A673 (cell line): ENCODE results near the gene RAD21L1. TPM values are rescaled to one million over a fixed set of nuclear protein-coding genes. Genes with fewer than 3 reads are reported as not detected.
"Not testable (repeated sequence)": the region's sequence is repeated elsewhere in the genome, so short reads cannot be mapped to it uniquely, and the experiment has no call there.

Source experiments
- BruUV-seq: library from RNA; stranded (reverse); fragments of 400-500 nt; replicated peaks from 2 replicates; lab custom pipeline; 2021; lab: Mats Ljungman, UMichigan
- CTCF ChIA-PET: fragments of 300-600 bp; sonication (Branson Sonifier 250); formaldehyde crosslinking; loops from one replicate; lab custom pipeline; 2022; ENCODE audit warnings: antibody characterized with exemption; lab: Charles Lee
- POLR2A ChIA-PET: fragments of 300-600 bp; sonication (Branson Sonifier 250); formaldehyde crosslinking; loops from one replicate; lab custom pipeline; 2022; ENCODE audit warnings: antibody characterized with exemption; ENCODE audit not compliant: low non-redundant PET; lab: Charles Lee
- DNase-seq: peaks from one replicate; pipeline ENCODE4 v3.0.0-alpha.2; 2015; ENCODE audit warnings: low spot score
- H3K27ac ChIP-seq: fragments of 200-600 bp; sonication (generic); 2 replicates; pipeline ENCODE4 v1.5.1; 2016; ENCODE audit warnings: mixed run types, low read depth, mild to moderate bottlenecking, mixed read lengths, antibody characterized with exemption, low read length; ENCODE audit not compliant: poor library complexity, severe bottlenecking
- H3K27me3 ChIP-seq: fragments of 200-600 bp; sonication (generic); replicated peaks from 2 replicates; pipeline ENCODE4 v1.6.1; 2017; ENCODE audit warnings: mixed run types, low read depth, mild to moderate bottlenecking, mixed read lengths, antibody characterized with exemption, low read length; ENCODE audit not compliant: insufficient read depth, poor library complexity
- H3K36me3 ChIP-seq: fragments of 200-600 bp; sonication (generic); 2 replicates; pipeline ENCODE4 v1.6.1; 2016; ENCODE audit warnings: mixed run types, mild to moderate bottlenecking, mixed read lengths, antibody characterized with exemption, low read length; ENCODE audit not compliant: insufficient read depth, poor library complexity, severe bottlenecking
- H3K4me1 ChIP-seq: fragments of 200-600 bp; sonication (generic); 2 replicates; pipeline ENCODE4 v1.6.1; 2017; ENCODE audit warnings: mixed run types, mild to moderate bottlenecking, mixed read lengths, antibody characterized with exemption, low read length; ENCODE audit not compliant: insufficient read depth, poor library complexity, severe bottlenecking
- H3K4me3 ChIP-seq: fragments of 200-600 bp; sonication (generic); 2 replicates; pipeline ENCODE4 v1.5.1; 2016; ENCODE audit warnings: low read depth, mixed run types, mild to moderate bottlenecking, mixed read lengths, low read length; ENCODE audit not compliant: poor library complexity, severe bottlenecking
- H3K9me3 ChIP-seq: fragments of 200-600 bp; sonication (generic); 2 replicates; pipeline ENCODE4 v1.6.1; 2016; ENCODE audit warnings: mixed run types, low read depth, mild to moderate bottlenecking, mixed read lengths, antibody characterized with exemption, low read length; ENCODE audit not compliant: poor library complexity, severe bottlenecking
- EZH2 ChIP-seq: fragments of 200-600 bp; sonication (generic); IDR thresholded peaks from 2 replicates; pipeline ENCODE4 v1.6.1; 2017; ENCODE audit warnings: borderline replicate concordance, low read depth, mild to moderate bottlenecking, mixed read lengths, antibody characterized with exemption, low read length; ENCODE audit not compliant: poor library complexity, severe bottlenecking
- intact Hi-C: fragments of 100-400 bp; cut with micrococcal nuclease; formaldehyde crosslinking; loops from one replicate; pipeline ENCODE4 v1.10.0; 2022; ENCODE audit not compliant: unreplicated experiment
- total RNA-seq: library from RNA; stranded (reverse); gene quantifications from 2 replicates; pipeline ENCODE4 v1.2.3, GENCODE V29; 2021
- TF ChIP-seq, protein P1 (sequence below): fragments of 300-800, 200-600 bp; sonication (generic); conservative IDR thresholded peaks from 2 replicates; pipeline ENCODE4 v1.5.1; 2017; ENCODE audit warnings: low read depth, mild to moderate bottlenecking, antibody characterized with exemption, low read length, moderate library complexity, mixed read lengths

RAD21L1 gene
- total RNA-seq, 1 experiment from 2014 or later = not detected

DNA sequence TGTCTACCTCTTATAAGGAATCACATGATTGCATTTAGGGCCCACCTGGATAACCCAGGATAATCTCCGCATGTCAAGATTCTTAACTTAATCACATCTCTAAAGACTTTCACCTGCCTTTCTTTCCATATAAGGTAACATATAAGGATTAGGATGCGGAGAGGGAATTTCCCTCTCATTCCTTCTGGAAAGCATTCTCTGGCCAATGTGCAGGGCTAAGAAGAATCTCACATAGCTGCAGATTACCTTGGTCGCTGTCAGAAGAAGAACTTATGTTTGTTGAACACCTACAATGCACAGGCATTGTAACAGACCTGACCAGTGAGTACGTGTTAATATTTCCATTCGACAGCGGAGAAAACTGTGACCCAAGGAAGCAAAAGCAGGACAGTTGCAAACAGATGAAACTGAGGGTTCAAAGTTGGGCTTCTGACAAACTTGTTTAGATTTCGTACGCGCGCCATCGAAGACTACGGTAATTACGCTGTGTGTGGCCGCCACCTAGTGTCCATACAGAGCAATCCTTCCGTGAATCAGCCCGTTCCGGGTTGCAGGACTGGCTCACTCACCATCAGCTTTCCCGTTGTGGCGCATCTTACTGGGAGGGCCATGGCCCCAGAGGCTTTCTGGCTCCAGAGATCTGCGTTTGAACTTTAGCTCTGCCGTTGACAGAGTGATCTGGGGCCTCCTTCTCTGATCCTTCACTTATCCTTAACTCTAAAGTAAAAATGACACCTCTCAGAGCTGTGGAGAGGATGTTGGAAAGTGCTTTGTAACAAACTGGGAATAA lies 13.0 kb upstream of the RAD21L1 start:
- POLR2A ChIA-PET = no interaction called here
- Histone ChIP-seq H3K27ac (no peak overlapping the region), H3K27me3 (no peaks in the 10 kb centered on the region), H3K4me3 (no peak overlapping the region), H3K36me3 (no peaks in the 10 kb centered on the region), H3K9me3 (no peaks in the 10 kb centered on the region), H3K4me1 (peaks cover 5% of the 10 kb centered on the region)
- no TSS peak for BruUV-seq
- CTCF ChIA-PET = interaction anchor here (0.9 to 1.3 kb wide), 4 partner anchors 104 to 394 kb away, joined by 3 to 4 read pairs (median 3); no protein-coding TSS in a partner anchor
- no peak for TF ChIP-seq EZH2
- TF ChIP-seq, protein P1, sequence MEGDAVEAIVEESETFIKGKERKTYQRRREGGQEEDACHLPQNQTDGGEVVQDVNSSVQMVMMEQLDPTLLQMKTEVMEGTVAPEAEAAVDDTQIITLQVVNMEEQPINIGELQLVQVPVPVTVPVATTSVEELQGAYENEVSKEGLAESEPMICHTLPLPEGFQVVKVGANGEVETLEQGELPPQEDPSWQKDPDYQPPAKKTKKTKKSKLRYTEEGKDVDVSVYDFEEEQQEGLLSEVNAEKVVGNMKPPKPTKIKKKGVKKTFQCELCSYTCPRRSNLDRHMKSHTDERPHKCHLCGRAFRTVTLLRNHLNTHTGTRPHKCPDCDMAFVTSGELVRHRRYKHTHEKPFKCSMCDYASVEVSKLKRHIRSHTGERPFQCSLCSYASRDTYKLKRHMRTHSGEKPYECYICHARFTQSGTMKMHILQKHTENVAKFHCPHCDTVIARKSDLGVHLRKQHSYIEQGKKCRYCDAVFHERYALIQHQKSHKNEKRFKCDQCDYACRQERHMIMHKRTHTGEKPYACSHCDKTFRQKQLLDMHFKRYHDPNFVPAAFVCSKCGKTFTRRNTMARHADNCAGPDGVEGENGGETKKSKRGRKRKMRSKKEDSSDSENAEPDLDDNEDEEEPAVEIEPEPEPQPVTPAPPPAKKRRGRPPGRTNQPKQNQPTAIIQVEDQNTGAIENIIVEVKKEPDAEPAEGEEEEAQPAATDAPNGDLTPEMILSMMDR = peak; percentile 87
- intact Hi-C loops = loop anchor here (5.0 kb wide), 2 partner anchors 106 to 396 kb away; no protein-coding TSS in a partner anchor
- DNase-seq = peak; percentile 84

GRCh38 chr20:1214838-1215261 lies 11.0 kb upstream of the RAD21L1 start:
- ChIA-PET POLR2A (no interaction called here), CTCF (no interaction called here)
- Histone ChIP-seq H3K27ac (no peak overlapping the region), H3K4me1 (peaks cover 5% of the 10 kb centered on the region), H3K36me3 (no peaks in the 10 kb centered on the region), H3K27me3 (no peaks in the 10 kb centered on the region), H3K4me3 (no peak overlapping the region), H3K9me3 (no peaks in the 10 kb centered on the region)
- DNase-seq = no peak
- TF ChIP-seq EZH2 = no peak
- TF ChIP-seq, protein P1 = no peak
- no TSS peak for BruUV-seq
- intact Hi-C loops = loop anchor here (5.0 kb wide), 2 partner anchors 108 to 398 kb away; no protein-coding TSS in a partner anchor

DNA sequence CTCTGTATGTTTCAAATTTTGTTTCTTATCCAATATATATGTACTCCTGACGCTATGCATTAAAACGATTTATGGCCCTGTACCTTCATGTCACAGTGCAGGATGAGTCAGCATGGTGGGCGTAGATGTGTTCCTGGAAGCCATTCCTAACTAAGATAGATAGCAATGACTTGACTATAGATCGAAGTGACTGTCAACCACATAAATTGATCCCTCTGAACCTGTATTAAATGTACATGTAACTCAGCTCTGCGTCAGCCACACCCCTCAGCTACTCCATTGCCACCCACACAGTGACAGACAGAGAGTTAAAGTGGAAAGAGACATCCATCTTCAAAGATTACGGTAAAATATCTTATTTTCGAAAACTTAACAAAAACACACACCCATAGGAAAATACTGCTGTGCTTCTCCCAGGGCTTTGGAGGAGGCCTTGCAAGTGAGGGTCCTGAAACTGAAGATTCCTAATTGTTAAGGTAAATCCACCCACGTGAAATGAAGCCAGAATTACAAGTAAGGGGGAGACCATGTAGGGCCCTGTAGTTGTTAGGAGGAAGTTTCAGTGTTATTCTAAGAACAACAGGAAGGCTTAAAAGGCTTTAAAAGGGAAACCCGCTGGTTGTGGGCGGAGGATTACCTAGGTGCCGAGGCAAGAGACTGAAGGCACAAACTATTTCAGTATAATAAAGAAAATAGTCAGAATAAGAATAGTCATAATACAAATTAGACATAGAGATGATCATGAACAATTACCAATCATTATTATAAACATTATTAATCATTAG lies 10.3 kb upstream of the RAD21L1 start:
- POLR2A ChIA-PET = no interaction called here
- no peaks in the 10 kb centered on the region for H3K36me3 ChIP-seq

DNA sequence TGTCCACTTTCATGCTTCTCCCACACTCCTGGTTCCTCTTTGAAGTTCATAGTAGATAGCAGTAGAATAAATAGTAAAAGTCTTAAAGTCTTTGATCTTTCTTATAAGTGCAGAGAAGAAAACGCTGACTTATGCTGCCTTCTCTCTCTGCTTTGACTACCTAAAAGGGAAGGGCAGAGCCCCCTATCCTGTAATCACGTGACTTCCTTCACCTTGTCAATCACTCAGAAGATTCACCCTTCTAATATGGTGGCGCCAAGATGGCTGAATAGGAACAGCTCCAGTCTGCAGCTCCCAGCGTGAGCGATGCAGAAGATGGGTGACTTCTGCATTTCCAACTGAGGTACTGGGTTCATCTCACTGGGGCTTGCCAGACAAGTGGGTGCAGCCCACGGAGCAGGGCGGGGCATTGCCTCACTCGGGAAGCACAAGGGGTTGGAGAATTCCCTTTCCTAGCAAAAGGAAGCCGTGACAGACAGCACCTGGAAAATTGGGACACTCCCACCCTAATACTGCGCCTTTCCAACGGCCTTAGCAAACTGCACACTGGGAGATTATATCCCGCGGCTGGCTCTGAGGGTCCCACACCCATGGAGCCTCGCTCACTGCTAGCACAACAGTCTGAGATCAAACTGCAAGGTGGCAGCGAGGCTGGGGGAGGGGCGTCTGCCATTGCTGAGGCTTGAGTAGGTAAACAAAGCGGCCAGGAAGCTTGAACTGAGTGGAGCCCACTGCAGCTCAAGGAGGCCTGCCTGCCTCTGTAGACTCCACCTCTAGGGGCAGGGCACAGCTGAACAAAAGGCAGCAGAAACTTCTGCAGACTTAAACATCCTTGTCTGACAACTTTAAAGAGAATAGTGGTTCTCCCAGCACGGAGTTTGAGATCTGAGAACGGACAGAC lies 9.1 kb upstream of the RAD21L1 start:
- H3K9me3 ChIP-seq, intact Hi-C loops, POLR2A ChIA-PET, H3K36me3 ChIP-seq, H3K27me3 ChIP-seq, H3K27ac ChIP-seq, H3K4me3 ChIP-seq, CTCF ChIA-PET, DNase-seq, BruUV-seq, H3K4me1 ChIP-seq: not testable (repeated sequence)

More for the DNA sequence above, 10.3 kb upstream of the RAD21L1 start:
- peak overlapping the region; percentile 48 for H3K27ac ChIP-seq
- no peak overlapping the region for H3K4me3 ChIP-seq
- H3K27me3 ChIP-seq = no peaks in the 10 kb centered on the region
- intact Hi-C loops = no loop called here
- no TSS peak for BruUV-seq
- H3K9me3 ChIP-seq = no peaks in the 10 kb centered on the region
- CTCF ChIA-PET = no interaction called here
- peaks cover 5% of the 10 kb centered on the region for H3K4me1 ChIP-seq
- peak; percentile 58 for DNase-seq
- no peak for TF ChIP-seq EZH2
- TF ChIP-seq, protein P1 = no peak
